Epithelial cell of esophagus (primary cell): ENCODE measurements around the gene CHN2.
A peak's percentile ranks its signal among the peaks of the same experiment; 100 is the strongest.

ENCODE experiments used
- DNase-seq: peaks from one replicate; pipeline ENCODE4 v3.0.0; 2010; ENCODE audit warnings: low read depth
- H3K4me3 ChIP-seq: 2 replicates; pipeline ENCODE4 v1.5.1; 2011; ENCODE audit warnings: mild to moderate bottlenecking, low read length, control low read depth
- CTCF ChIP-seq: IDR thresholded peaks from 2 replicates; pipeline ENCODE4 v1.5.1; 2011; ENCODE audit warnings: low read depth, mild to moderate bottlenecking, low read length, control low read depth, inconsistent platforms; ENCODE audit not compliant: insufficient read depth; ENCODE audit errors: missing control alignments

The CHN2 gene

DNA sequence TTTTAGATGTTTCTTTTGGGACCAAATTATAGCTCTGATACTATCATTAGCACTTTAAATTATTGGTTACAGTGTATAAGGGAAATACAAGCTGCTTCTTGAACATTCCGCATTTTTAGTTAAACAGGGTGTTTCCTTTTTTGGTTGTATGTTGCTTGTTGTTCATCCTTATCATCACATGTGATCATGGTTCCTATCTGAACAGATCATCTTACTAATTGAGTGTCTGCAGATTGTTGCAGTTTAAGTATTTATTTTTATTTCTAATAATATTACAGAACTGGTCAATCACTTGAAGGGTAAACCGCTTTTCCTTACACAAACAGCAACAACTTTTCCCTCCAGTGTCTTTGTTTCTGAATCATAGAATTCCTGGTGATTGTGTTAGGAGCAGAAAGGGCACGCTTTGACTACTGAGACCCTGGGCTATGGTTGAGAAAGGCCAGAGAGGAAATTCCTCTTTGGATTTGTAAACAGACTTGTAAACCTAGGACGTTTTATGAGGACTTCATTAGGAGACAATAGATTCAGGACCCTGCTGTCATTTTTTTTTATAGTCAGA, 37.2 kb downstream of the CHN2 start:
- no peak for DNase-seq
- no peak for TF ChIP-seq CTCF
- H3K4me3 ChIP-seq, result no peak overlapping the region

DNA sequence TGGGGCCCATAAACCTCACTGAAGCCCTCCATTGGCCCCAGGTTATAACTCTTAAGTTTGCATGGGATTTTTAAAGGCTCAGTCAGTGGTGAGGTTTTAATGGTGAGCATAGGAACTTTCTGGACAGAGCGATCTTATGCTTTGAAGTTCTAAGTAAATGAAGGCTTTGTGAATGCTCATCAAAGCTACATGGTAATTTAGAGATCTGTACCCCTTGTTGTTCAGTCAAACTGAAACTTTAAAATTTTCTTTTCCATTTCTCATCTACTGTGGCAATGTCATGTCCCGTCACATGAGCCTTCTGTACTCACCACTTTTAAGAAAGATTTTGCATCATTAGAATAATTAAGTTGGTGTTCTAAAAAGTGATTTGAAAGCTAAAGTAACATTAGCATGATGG, 39.9 kb downstream of the CHN2 start:
- no peak for TF ChIP-seq CTCF
- no peak for DNase-seq
- no peak overlapping the region for H3K4me3 ChIP-seq

GRCh38 chr7:29236071-29236580, 41.6 kb downstream of the CHN2 start:
- no peak for DNase-seq
- H3K4me3 ChIP-seq, result no peak overlapping the region
- no peak for TF ChIP-seq CTCF

DNA sequence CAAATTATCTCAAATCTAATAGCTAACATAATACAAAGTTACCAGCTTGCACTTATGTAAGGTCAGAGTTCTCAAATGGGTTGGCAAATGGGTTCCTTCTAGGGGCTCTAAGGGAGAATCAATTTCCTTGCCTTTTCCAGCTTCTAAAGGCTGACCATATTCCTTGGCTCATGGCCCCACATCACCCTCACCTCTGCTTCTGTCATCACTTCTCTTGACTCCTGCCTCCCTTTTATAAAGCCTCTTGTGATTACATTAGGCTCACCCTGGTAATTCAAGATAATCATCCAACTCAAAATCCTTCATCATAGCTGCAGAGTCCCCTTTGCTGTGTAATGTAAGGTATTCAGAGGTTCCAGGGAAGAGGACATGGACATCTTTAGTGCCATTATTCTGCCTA, 42.1 kb downstream of the CHN2 start:
- no peak for DNase-seq
- H3K4me3 ChIP-seq, result no peak overlapping the region
- TF ChIP-seq CTCF, result no peak

GRCh38 chr7:29237489-29237888, 42.9 kb downstream of the CHN2 start:
- TF ChIP-seq CTCF, result no peak
- no peak overlapping the region for H3K4me3 ChIP-seq
- DNase-seq, result no peak

GRCh38 chr7:29239638-29240037, 45.1 kb downstream of the CHN2 start:
- peak; percentile 77 for TF ChIP-seq CTCF
- peak; percentile 57 for DNase-seq
- H3K4me3 ChIP-seq, result no peak overlapping the region

DNA sequence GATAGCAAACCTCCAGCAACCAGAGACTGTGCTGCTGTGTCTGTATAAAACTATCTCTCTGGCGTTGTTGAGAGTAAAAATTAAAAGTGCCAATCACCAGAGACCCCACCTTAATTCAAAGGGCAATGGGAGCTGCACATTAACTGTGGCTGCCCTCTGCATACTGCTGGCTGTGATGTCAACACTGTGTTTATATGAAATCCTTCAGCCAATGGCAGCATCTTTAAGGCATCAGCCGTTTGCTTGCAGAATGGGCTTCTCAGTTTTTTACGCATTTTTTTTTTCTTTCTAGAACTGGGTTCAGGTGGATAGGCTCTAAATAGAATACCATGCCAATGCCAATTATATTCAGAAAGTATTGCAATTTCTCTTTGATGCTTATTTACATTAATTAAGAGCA, 47.7 kb downstream of the CHN2 start:
- DNase-seq, result no peak
- no peak overlapping the region for H3K4me3 ChIP-seq
- no peak for TF ChIP-seq CTCF
